GM23338 (cell line): Measurements from ENCODE around the gene ATG7. TPM values are rescaled to one million over a fixed set of nuclear protein-coding genes. Genes with fewer than 3 reads are reported as not detected.

Experiments
- ATAC-seq: fragments of 200-7000 bp; cut with Tn5 transposase; 3 replicates; pipeline ENCODE4 v1.9.1; 2020
- DNase-seq: peaks from one replicate; pipeline ENCODE4 v3.0.0-alpha.2; 2015; ENCODE audit warnings: low spot score
- H2AFZ ChIP-seq: fragments of 200-600 bp; sonication (generic); 2 replicates; pipeline ENCODE4 v1.8.0; 2016; ENCODE audit warnings: antibody characterized with exemption, mild to moderate bottlenecking, moderate library complexity
- H3F3A ChIP-seq: fragments of 200-600 bp; sonication (generic); replicated peaks from 2 replicates; pipeline ENCODE4 v1.8.0; 2017; ENCODE audit warnings: antibody characterized with exemption, mixed run types, low read depth
- H3K27ac ChIP-seq: fragments of 200-600 bp; sonication (generic); 2 replicates; pipeline ENCODE4 v1.6.1; 2016; ENCODE audit warnings: low read depth
- H3K27me3 ChIP-seq: fragments of 200-600 bp; sonication (generic); 2 replicates; pipeline ENCODE4 v1.8.0; 2016; ENCODE audit warnings: mild to moderate bottlenecking, mixed run types, moderate library complexity; ENCODE audit not compliant: insufficient read depth
- H3K36me3 ChIP-seq: fragments of 200-600 bp; sonication (generic); 2 replicates; pipeline ENCODE4 v1.8.0; 2016; ENCODE audit warnings: mild to moderate bottlenecking; ENCODE audit not compliant: insufficient read depth
- H3K4me1 ChIP-seq: fragments of 200-600 bp; sonication (generic); 2 replicates; pipeline ENCODE4 v1.8.0; 2016; ENCODE audit warnings: mild to moderate bottlenecking, moderate library complexity; ENCODE audit not compliant: insufficient read depth
- H3K4me2 ChIP-seq: fragments of 200-600 bp; sonication (generic); 2 replicates; pipeline ENCODE4 v1.7.1; 2017; ENCODE audit warnings: mixed run types
- H3K4me3 ChIP-seq: fragments of 200-600 bp; sonication (generic); 2 replicates; pipeline ENCODE4 v1.6.1; 2016; ENCODE audit warnings: mixed run types
- H3K79me2 ChIP-seq: fragments of 200-600 bp; sonication (generic); replicated peaks from 2 replicates; pipeline ENCODE4 v1.8.0; 2017; ENCODE audit warnings: mild to moderate bottlenecking; ENCODE audit not compliant: insufficient read depth
- H3K9me2 ChIP-seq: fragments of 200-600 bp; sonication (generic); 2 replicates; pipeline ENCODE4 v1.8.0; 2017; ENCODE audit not compliant: insufficient read depth
- H4K20me1 ChIP-seq: fragments of 200-600 bp; sonication (generic); replicated peaks from 2 replicates; pipeline ENCODE4 v1.8.0; 2017; ENCODE audit warnings: mild to moderate bottlenecking; ENCODE audit not compliant: insufficient read depth
- H3K27ac Mint-ChIP-seq: 2 replicates; pipeline ENCODE4 v1.8.0; 2020; ENCODE audit warnings: inconsistent platforms, mild to moderate bottlenecking, moderate library complexity, mixed read lengths
- H3K27me3 Mint-ChIP-seq: 3 replicates; pipeline ENCODE4 v1.8.0; 2022; ENCODE audit warnings: low read depth, mild to moderate bottlenecking, moderate library complexity, mixed read lengths, inconsistent platforms; ENCODE audit not compliant: insufficient read depth, poor library complexity
- H3K36me3 Mint-ChIP-seq: 3 replicates; pipeline ENCODE4 v1.8.0; 2021; ENCODE audit warnings: low read depth, mild to moderate bottlenecking, inconsistent platforms, moderate library complexity, mixed read lengths
- H3K4me1 Mint-ChIP-seq: 3 replicates; pipeline ENCODE4 v1.8.0; 2020; ENCODE audit warnings: mild to moderate bottlenecking, inconsistent platforms, mixed read lengths
- H3K4me3 Mint-ChIP-seq: 3 replicates; pipeline ENCODE4 v1.8.0; 2021; ENCODE audit warnings: moderate library complexity, mild to moderate bottlenecking, inconsistent platforms, mixed read lengths
- H3K9me3 Mint-ChIP-seq: 3 replicates; pipeline ENCODE4 v1.8.0; 2020; ENCODE audit warnings: moderate library complexity, mild to moderate bottlenecking, inconsistent platforms, mixed read lengths
- CREB1 ChIP-seq: fragments of 250-450 bp; sonication (Bioruptor Pico); IDR thresholded peaks from 2 replicates; pipeline ENCODE4 v1.5.0; 2020; ENCODE audit warnings: low read depth, mild to moderate bottlenecking, moderate library complexity
- EZH2 ChIP-seq: fragments of 200-600 bp; sonication (generic); IDR thresholded peaks from one replicate; pipeline ENCODE4 v1.8.0; 2017; ENCODE audit warnings: antibody characterized with exemption, mild to moderate bottlenecking, low read depth; ENCODE audit not compliant: unreplicated experiment
- EZH2phosphoT487 ChIP-seq: fragments of 200-600 bp; sonication (generic); IDR thresholded peaks from one replicate; pipeline ENCODE4 v1.8.1; 2018; ENCODE audit warnings: antibody characterized with exemption; ENCODE audit not compliant: unreplicated experiment
- JUNB ChIP-seq: IDR thresholded peaks from one replicate; pipeline ENCODE4 v1.6.1; 2016; ENCODE audit warnings: antibody characterized with exemption; ENCODE audit not compliant: unreplicated experiment
- NANOG ChIP-seq: IDR thresholded peaks from 2 replicates; pipeline ENCODE4 v1.6.1; 2016; ENCODE audit warnings: antibody characterized with exemption, borderline replicate concordance
- POLR2AphosphoS5 ChIP-seq: IDR thresholded peaks from 2 replicates; pipeline ENCODE4 v1.6.1; 2016; ENCODE audit warnings: antibody characterized with exemption, low read depth
- STAT1 ChIP-seq: IDR thresholded peaks from one replicate; pipeline ENCODE4 v1.6.1; 2016; ENCODE audit warnings: antibody characterized with exemption; ENCODE audit not compliant: unreplicated experiment
- ZNF114 ChIP-seq: fragments of 250-450 bp; sonication (Bioruptor Pico); IDR thresholded peaks from 2 replicates; pipeline ENCODE4 v1.5.0; 2020; ENCODE audit warnings: mild to moderate bottlenecking, moderate library complexity
- ZNF331 ChIP-seq: fragments of 250-450 bp; sonication (Bioruptor Pico); IDR thresholded peaks from 2 replicates; pipeline ENCODE4 v1.5.0; 2020; ENCODE audit warnings: low read depth, mild to moderate bottlenecking, moderate library complexity
- polyA plus RNA-seq: library from polyadenylated mRNA; unstranded; fragments of >200 nt; fragmentation: Nextera tagmentation; extraction: Ambion mirVana; gene quantifications from 2 replicates; pipeline ENCODE4 v1.2.1, GENCODE V29; 2016
- total RNA-seq: library from RNA; depleted of rRNA; stranded (reverse); fragments of >200 nt; shearing (Covaris generic); gene quantifications from 2 replicates; pipeline ENCODE4 v1.2.3, GENCODE V29; 2014
- TF ChIP-seq, protein P1 (sequence below): IDR thresholded peaks from one replicate; pipeline ENCODE4 v1.6.1; 2018; ENCODE audit warnings: antibody characterized with exemption; ENCODE audit not compliant: unreplicated experiment
- TF ChIP-seq, protein P2 (sequence below): IDR thresholded peaks from 2 replicates; pipeline ENCODE4 v1.6.1; 2016; ENCODE audit warnings: antibody characterized with exemption
- TF ChIP-seq, protein P3 (sequence below), 2 experiments: fragments of 200-600 bp in 1 of 2; sonication (generic) in 1 of 2; conservative IDR thresholded peaks; 2 replicates each; pipeline versions ENCODE4 v1.5.1 to v1.6.1; 2016 to 2017; ENCODE audit warnings: antibody characterized with exemption in 2 of 2, low read depth in 2 of 2, mild to moderate bottlenecking in 2 of 2, moderate library complexity in 1 of 2

Gene ATG7
- total and polyA plus RNA-seq, 2 experiments from 2014 or later = 16.2 to 36.7 TPM

DNA sequence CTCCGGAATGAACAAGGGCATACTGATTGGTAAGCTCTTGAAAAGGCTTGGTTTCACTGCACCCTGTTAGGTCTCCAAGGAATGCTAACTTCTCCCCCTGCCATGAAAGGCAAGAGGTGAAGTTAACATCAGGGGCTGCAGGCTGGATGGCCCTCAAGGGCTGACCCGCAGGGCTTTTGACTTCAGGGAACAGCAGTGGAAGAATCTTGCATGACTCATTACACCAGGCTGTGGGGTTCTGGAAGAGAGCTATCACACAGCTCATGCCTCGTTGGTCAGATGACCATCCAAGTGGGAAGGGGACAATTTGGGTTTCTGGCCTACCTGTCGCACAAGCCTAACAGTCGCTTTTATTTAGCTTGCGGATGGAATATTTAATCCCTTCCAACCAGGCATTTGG is 23.6 kb upstream of the ATG7 start (continued):
- TF ChIP-seq, protein P1, sequence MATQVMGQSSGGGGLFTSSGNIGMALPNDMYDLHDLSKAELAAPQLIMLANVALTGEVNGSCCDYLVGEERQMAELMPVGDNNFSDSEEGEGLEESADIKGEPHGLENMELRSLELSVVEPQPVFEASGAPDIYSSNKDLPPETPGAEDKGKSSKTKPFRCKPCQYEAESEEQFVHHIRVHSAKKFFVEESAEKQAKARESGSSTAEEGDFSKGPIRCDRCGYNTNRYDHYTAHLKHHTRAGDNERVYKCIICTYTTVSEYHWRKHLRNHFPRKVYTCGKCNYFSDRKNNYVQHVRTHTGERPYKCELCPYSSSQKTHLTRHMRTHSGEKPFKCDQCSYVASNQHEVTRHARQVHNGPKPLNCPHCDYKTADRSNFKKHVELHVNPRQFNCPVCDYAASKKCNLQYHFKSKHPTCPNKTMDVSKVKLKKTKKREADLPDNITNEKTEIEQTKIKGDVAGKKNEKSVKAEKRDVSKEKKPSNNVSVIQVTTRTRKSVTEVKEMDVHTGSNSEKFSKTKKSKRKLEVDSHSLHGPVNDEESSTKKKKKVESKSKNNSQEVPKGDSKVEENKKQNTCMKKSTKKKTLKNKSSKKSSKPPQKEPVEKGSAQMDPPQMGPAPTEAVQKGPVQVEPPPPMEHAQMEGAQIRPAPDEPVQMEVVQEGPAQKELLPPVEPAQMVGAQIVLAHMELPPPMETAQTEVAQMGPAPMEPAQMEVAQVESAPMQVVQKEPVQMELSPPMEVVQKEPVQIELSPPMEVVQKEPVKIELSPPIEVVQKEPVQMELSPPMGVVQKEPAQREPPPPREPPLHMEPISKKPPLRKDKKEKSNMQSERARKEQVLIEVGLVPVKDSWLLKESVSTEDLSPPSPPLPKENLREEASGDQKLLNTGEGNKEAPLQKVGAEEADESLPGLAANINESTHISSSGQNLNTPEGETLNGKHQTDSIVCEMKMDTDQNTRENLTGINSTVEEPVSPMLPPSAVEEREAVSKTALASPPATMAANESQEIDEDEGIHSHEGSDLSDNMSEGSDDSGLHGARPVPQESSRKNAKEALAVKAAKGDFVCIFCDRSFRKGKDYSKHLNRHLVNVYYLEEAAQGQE = no peak
- TF ChIP-seq ZNF331 (CRISPR knock-in tag) (no peak), JUNB (no peak), EZH2phosphoT487 (no peak), STAT1 (no peak), CREB1 (no peak), NANOG (no peak), POLR2AphosphoS5 (no peak), EZH2 (no peak)
- TF ChIP-seq, protein P2, sequence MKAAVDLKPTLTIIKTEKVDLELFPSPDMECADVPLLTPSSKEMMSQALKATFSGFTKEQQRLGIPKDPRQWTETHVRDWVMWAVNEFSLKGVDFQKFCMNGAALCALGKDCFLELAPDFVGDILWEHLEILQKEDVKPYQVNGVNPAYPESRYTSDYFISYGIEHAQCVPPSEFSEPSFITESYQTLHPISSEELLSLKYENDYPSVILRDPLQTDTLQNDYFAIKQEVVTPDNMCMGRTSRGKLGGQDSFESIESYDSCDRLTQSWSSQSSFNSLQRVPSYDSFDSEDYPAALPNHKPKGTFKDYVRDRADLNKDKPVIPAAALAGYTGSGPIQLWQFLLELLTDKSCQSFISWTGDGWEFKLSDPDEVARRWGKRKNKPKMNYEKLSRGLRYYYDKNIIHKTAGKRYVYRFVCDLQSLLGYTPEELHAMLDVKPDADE = no peak

DNA sequence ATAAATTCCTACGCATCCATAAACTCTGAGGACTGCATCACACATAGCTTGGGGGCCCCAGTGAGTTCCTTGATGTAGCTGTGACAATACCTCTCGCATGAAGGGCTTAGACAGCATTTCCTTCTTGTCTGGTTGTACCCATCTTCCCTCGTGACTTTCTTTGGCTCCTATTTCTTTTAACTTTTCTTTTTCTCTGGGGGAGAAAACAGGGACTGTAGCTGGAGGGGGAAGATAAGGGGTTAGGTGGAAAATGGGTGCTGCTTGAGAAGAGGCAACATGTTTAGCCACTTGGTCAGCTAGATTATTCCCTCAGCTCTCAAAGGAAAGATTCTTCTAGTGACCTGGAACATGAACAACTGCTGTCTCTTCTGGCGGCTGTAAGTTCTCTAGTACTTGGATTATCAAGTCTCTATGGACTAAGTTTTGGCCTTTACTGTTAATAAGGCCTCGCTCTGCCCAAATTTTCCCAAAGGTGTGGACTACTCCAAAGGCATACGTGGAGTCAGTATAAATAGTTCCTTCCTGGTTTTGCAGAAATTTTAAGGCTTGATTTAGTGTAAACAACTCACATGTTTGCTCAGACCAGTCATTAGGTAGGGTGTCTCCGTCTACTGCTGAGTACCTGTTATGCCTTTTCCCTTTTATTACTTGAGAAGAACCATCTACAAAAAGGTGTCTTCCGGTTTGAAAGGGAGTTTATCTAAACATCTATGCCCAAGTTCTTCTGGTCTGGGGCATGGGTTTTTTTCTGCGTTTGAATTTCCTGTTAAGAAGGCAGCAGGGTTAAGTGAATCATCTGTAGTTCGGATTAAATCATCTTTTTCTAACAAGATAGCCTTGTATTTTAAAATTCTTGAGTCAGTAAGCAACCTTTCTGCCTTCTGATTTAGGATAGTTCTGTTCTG is 21.0 kb upstream of the ATG7 start:
- peaks cover 6% of the 10 kb centered on the region; the same call in 1 of the 3 replicates for H3K9me3 Mint-ChIP-seq

More for the DNA sequence above, 21.0 kb upstream of the ATG7 start:
- no peaks in the 10 kb centered on the region for H3K27me3 Mint-ChIP-seq
- H3F3A ChIP-seq = no peaks in the 10 kb centered on the region
- H3K79me2 ChIP-seq = no peaks in the 10 kb centered on the region
- no peaks in the 10 kb centered on the region for H4K20me1 ChIP-seq
- peaks cover 4% of the 10 kb centered on the region; the same call in 1 of the 2 replicates for H3K9me2 ChIP-seq
- H3K4me1 Mint-ChIP-seq = no peaks in the 10 kb centered on the region
- no peak overlapping the region for H3K4me3 Mint-ChIP-seq
- no peak for ATAC-seq
- H3K27ac ChIP-seq = no peak overlapping the region
- H3K4me1 ChIP-seq = no peaks in the 10 kb centered on the region
- DNase-seq = no peak
- H3K4me2 ChIP-seq = no peak overlapping the region
- H3K27ac Mint-ChIP-seq = no peak overlapping the region
- H3K27me3 ChIP-seq = no peaks in the 10 kb centered on the region
- no peaks in the 10 kb centered on the region for H3K36me3 Mint-ChIP-seq
- no peaks in the 10 kb centered on the region for H3K36me3 ChIP-seq
- no peak overlapping the region for H3K4me3 ChIP-seq
- TF ChIP-seq ZNF331 (CRISPR knock-in tag) (no peak), EZH2phosphoT487 (no peak), NANOG (no peak), ZNF114 (CRISPR knock-in tag) (no peak), STAT1 (no peak), EZH2 (no peak), CREB1 (no peak)
- TF ChIP-seq, protein P3, sequence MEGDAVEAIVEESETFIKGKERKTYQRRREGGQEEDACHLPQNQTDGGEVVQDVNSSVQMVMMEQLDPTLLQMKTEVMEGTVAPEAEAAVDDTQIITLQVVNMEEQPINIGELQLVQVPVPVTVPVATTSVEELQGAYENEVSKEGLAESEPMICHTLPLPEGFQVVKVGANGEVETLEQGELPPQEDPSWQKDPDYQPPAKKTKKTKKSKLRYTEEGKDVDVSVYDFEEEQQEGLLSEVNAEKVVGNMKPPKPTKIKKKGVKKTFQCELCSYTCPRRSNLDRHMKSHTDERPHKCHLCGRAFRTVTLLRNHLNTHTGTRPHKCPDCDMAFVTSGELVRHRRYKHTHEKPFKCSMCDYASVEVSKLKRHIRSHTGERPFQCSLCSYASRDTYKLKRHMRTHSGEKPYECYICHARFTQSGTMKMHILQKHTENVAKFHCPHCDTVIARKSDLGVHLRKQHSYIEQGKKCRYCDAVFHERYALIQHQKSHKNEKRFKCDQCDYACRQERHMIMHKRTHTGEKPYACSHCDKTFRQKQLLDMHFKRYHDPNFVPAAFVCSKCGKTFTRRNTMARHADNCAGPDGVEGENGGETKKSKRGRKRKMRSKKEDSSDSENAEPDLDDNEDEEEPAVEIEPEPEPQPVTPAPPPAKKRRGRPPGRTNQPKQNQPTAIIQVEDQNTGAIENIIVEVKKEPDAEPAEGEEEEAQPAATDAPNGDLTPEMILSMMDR (conservative IDR thresholded peaks at IDR 0.05; ENCODE audit: low read depth in 2 of 2) = no peak
- TF ChIP-seq, protein P2 = no peak
- no peak overlapping the region for H2AFZ ChIP-seq
